Ovary (tissue), 3 donors: ENCODE results near the gene CAMTA1.

ENCODE experiments used
- EP300 ChIP-seq: sonication (generic); formaldehyde crosslinking; IDR thresholded peaks from one replicate; pipeline ENCODE4 v1.6.1; 2017; ENCODE audit warnings: antibody characterized with exemption
- TF ChIP-seq, protein P1 (sequence below), 3 donors: fragments of 450-650 bp in 2 of 3; fragments of 200-600 bp in 1 of 3; IDR thresholded peaks; one replicate each; pipeline versions ENCODE4 v1.5.1 to v1.8.0; 2016 to 2022; ENCODE audit warnings: antibody characterized with exemption in 3 of 3, mild to moderate bottlenecking in 1 of 3
- donor health status: DM: no; HTN: no; CAD: no.

DNA sequence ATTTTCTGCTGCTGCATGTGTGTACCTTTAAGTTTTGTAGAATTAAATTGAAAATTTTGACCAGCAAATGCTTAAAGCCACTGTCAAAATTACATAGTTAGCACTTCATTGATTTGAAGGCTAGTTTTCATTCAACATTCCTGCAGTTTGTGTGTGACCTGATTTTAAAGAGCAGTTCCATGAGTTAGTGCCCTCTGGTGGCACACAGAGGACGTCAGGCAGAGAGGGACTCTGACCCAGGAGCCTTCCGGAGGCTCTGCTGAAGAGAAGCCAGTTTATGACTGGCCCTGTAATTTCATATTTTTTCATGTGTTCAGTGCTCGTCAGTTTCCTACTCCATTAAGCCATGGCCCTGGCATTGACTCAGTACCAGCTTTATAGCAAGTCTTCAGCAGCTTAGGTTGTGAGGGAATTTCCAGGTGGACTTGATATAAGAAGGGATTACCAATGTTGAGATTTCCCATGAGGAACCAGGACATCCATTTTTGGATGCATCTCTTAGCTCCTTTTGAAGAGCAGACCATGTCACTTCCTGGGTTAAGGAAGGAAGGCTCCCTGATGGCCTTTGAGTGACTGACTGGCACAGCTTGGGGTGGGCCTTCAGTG is 104.7 kb downstream of the CAMTA1 start:
- TF ChIP-seq, protein P1, sequence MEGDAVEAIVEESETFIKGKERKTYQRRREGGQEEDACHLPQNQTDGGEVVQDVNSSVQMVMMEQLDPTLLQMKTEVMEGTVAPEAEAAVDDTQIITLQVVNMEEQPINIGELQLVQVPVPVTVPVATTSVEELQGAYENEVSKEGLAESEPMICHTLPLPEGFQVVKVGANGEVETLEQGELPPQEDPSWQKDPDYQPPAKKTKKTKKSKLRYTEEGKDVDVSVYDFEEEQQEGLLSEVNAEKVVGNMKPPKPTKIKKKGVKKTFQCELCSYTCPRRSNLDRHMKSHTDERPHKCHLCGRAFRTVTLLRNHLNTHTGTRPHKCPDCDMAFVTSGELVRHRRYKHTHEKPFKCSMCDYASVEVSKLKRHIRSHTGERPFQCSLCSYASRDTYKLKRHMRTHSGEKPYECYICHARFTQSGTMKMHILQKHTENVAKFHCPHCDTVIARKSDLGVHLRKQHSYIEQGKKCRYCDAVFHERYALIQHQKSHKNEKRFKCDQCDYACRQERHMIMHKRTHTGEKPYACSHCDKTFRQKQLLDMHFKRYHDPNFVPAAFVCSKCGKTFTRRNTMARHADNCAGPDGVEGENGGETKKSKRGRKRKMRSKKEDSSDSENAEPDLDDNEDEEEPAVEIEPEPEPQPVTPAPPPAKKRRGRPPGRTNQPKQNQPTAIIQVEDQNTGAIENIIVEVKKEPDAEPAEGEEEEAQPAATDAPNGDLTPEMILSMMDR (IDR thresholded peaks at IDR 0.05) = peak; percentile 19 to 48 (median 22)
- no peak for TF ChIP-seq EP300
